ENCODE data around the gene SLAMF7.

DNA sequence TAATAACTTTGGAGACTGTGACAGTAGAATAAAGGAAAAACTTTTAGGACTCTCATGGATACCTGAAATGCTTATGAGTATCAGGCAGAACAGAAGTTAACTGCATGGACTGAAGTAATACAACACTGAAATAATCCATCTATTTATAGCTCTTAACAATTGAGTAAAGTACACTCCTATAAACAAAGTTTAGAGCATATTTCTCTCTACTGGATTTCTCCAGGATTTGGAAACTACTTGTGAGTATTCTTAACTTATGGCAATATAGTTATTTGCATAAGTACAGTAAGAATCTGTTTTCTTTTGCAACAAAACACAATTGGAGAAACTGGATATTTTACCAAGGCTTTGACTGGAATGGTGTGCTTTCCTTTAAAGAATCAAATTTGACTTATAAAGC is 17.6 kb upstream of the SLAMF7 start:
- TF ChIP-seq, protein P1, sequence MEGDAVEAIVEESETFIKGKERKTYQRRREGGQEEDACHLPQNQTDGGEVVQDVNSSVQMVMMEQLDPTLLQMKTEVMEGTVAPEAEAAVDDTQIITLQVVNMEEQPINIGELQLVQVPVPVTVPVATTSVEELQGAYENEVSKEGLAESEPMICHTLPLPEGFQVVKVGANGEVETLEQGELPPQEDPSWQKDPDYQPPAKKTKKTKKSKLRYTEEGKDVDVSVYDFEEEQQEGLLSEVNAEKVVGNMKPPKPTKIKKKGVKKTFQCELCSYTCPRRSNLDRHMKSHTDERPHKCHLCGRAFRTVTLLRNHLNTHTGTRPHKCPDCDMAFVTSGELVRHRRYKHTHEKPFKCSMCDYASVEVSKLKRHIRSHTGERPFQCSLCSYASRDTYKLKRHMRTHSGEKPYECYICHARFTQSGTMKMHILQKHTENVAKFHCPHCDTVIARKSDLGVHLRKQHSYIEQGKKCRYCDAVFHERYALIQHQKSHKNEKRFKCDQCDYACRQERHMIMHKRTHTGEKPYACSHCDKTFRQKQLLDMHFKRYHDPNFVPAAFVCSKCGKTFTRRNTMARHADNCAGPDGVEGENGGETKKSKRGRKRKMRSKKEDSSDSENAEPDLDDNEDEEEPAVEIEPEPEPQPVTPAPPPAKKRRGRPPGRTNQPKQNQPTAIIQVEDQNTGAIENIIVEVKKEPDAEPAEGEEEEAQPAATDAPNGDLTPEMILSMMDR (IDR thresholded peaks at IDR 0.05): no peak
- no peak for TF ChIP-seq EZH2 (IDR thresholded peaks at IDR 0.05; ENCODE audit: borderline replicate concordance, insufficient read depth, low read depth, low read length, poor library complexity, severe bottlenecking)

Data from B cell (primary cell).